K562 (cell line): ENCODE measurements around the gene CCDC195. TPM values are rescaled to one million over a fixed set of nuclear protein-coding genes. Genes with fewer than 3 reads are reported as not detected.

ENCODE experiments used
- HDAC1 ChIP-seq, 2 experiments: fragments of 450-650 bp; IDR thresholded peaks; 2 replicates each; pipeline ENCODE4 v1.6.1; 2016 to 2017; ENCODE audit warnings: inconsistent platforms in 1 of 2, mild to moderate bottlenecking in 1 of 2, moderate library complexity in 1 of 2
- IFI16 ChIP-seq: fragments of 250-450 bp; sonication (Bioruptor Pico); IDR thresholded peaks from 2 replicates; pipeline ENCODE4 v2.1.2; 2022; ENCODE audit warnings: mild to moderate bottlenecking, inconsistent platforms
- MAFF ChIP-seq: IDR thresholded peaks from 2 replicates; pipeline ENCODE4 v1.6.1; 2012; ENCODE audit warnings: low read length, improper control_type of control experiment
- MYBL2 ChIP-seq, 2 experiments: fragments of 450-650 bp in 1 of 2; sonication (generic) in 1 of 2; formaldehyde crosslinking in 1 of 2; IDR thresholded peaks; 2 replicates each; pipeline versions ENCODE4 v1.6.1 to v1.8.1; 2017 to 2022; ENCODE audit warnings: borderline replicate concordance in 1 of 2, inconsistent platforms in 1 of 2, low read depth in 1 of 2, mild to moderate bottlenecking in 1 of 2, missing genetic modification reagents in 1 of 2, moderate library complexity in 1 of 2
- PHB2 ChIP-seq: fragments of 450-650 bp; IDR thresholded peaks from 2 replicates; pipeline ENCODE4 v1.6.1; 2017; ENCODE audit warnings: low read depth
- PYGO2 ChIP-seq: fragments of 450-650 bp; IDR thresholded peaks from 2 replicates; pipeline ENCODE4 v1.6.1; 2016; ENCODE audit warnings: mild to moderate bottlenecking, missing genetic modification characterization, moderate library complexity, missing compliant biosample characterization
- RAD51 ChIP-seq: fragments of 450-650 bp; IDR thresholded peaks from 2 replicates; pipeline ENCODE4 v1.7.1; 2016; ENCODE audit warnings: low read depth, mild to moderate bottlenecking, borderline replicate concordance
- RBFOX2 ChIP-seq: fragments of 200-400 bp; formaldehyde crosslinking; IDR thresholded peaks from 2 replicates; pipeline ENCODE4 v1.6.1; 2017; ENCODE audit warnings: low read depth, mild to moderate bottlenecking, low read length, moderate library complexity
- RBM25 ChIP-seq: fragments of 200-400 bp; formaldehyde crosslinking; IDR thresholded peaks from 2 replicates; pipeline ENCODE4 v1.6.1; 2018; ENCODE audit warnings: low read length, low read depth, moderate library complexity; ENCODE audit not compliant: severe bottlenecking
- SMAD2 ChIP-seq: fragments of 150-350 bp; IDR thresholded peaks from 2 replicates; pipeline ENCODE4 v1.6.1; 2014; ENCODE audit warnings: low read depth, mild to moderate bottlenecking, low read length
- TBL1XR1 ChIP-seq, 2 experiments: IDR thresholded peaks; 2 replicates each; pipeline ENCODE4 v1.6.1; 2012; ENCODE audit warnings: improper control_type of control experiment in 2 of 2, low read length in 2 of 2, mild to moderate bottlenecking in 1 of 2
- ZNF778 ChIP-seq: fragments of 450-650 bp; formaldehyde crosslinking; IDR thresholded peaks from 2 replicates; pipeline ENCODE4 v1.4.0; 2020; ENCODE audit warnings: mild to moderate bottlenecking, moderate library complexity
- ZZZ3 ChIP-seq: fragments of 450-650 bp; IDR thresholded peaks from 2 replicates; pipeline ENCODE4 v1.6.1; 2016; ENCODE audit warnings: antibody characterized with exemption, mild to moderate bottlenecking, moderate library complexity
- polyA plus RNA-seq, 8 experiments: library from polyadenylated mRNA; depleted of rRNA in 4 of 8; stranded (reverse) in 5 of 8; unstranded in 3 of 8; fragments of >200 nt; fragmentation: Nextera tagmentation in 2 of 8; fragmentation: Illumina TruSeq in 1 of 8; extraction: Ambion mirVana in 2 of 8; extraction: Trizol in 1 of 8; gene quantifications; 2 replicates each; pipeline versions ENCODE4 v1.2.1 to v1.2.3, GENCODE V29; 2011 to 2014; ENCODE audit warnings: inconsistent platforms in 1 of 8, missing spikeins in 1 of 8
- total RNA-seq, 7 experiments: library from RNA; depleted of rRNA in 6 of 7; stranded (reverse); fragments of >200 nt in 6 of 7; fragmentation: Illumina TruSeq in 2 of 7; extraction: Trizol in 2 of 7; gene quantifications; 2 replicates each; pipeline versions ENCODE4 v1.2.1 to v1.2.3, GENCODE V29; 2011 to 2021; ENCODE audit warnings: low replicate concordance in 1 of 7
- TF ChIP-seq, protein P1 (sequence below), 2 experiments: fragments of 450-650 bp in 1 of 2; sonication (generic) in 1 of 2; formaldehyde crosslinking; conservative IDR thresholded peaks; 2 replicates each; pipeline versions ENCODE4 v1.4.0 to v1.8.1; 2020 to 2022; ENCODE audit warnings: mild to moderate bottlenecking in 1 of 2, missing genetic modification reagents in 1 of 2

CCDC195 gene
- total and polyA plus RNA-seq, 9 of the 15 experiments (the other 6 are each of a cell fraction or from before 2014, with no cell fraction given): not detected

DNA sequence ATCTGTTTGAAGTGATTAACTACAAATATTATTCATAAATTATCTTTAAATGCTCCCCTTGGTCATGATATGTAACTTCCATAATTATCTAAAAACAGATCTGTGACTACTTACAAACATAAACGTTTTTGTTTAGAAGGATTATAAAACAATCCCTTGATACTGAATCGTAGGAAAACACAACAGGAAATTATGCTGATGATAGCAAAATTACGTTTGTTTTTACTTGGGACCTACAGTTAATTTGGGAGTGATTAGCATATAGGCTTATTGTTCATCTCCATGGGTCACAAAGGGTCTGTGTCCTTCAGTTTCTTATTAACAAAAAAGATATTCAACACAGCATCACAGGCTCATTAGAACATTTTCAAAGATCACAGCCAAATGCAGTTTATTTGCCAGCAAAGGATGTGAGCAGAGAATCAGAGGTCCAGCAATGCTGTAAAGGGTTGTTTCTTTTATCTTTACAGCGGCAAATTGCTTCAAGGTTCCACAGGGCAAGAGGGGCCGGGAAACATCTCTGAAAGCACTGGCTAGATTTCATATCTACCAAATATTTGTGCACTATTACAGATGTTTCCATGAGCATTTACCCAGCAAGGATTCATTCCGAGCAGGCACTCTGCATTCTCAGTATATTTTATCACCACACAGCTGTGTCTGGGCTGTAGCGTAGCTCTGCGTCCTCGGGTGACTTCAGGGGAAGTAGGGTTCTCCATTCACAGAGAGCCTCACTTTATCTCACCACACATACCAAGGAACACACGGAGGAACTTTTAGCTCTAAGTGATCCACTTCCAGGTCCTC is 4.1 kb downstream of the CCDC195 start (continued):
- TF ChIP-seq TBL1XR1 (IDR thresholded peaks at IDR 0.05; ENCODE audit: low read length in 2 of 2) (no peak), MAFF (peak; percentile 81), PYGO2 (tag) (no peak), MYBL2 (IDR thresholded peaks at IDR 0.05; ENCODE audit: low read depth) (no peak), MYBL2 (CRISPR knock-in tag; IDR thresholded peaks at IDR 0.05; ENCODE audit: borderline replicate concordance) (no peak), RBM25 (no peak), ZZZ3 (no peak), RBFOX2 (no peak), PHB2 (no peak), RAD51 (no peak), SMAD2 (no peak), IFI16 (CRISPR knock-in tag) (no peak), HDAC1 (IDR thresholded peaks at IDR 0.05) (no peak), ZNF778 (no peak)
- TF ChIP-seq, protein P1, sequence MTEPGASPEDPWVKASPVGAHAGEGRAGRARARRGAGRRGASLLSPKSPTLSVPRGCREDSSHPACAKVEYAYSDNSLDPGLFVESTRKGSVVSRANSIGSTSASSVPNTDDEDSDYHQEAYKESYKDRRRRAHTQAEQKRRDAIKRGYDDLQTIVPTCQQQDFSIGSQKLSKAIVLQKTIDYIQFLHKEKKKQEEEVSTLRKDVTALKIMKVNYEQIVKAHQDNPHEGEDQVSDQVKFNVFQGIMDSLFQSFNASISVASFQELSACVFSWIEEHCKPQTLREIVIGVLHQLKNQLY (CRISPR knock-in tag; conservative IDR thresholded peaks at IDR 0.05): no peak
